ENCODE measurements around the gene IL17D. TPM values are rescaled to one million over a fixed set of nuclear protein-coding genes. Genes with fewer than 3 reads are reported as not detected.

IL17D gene
- total RNA-seq, 4 donors from 2014 or later = 4.2 to 9.9 (median 6.7) TPM

DNA sequence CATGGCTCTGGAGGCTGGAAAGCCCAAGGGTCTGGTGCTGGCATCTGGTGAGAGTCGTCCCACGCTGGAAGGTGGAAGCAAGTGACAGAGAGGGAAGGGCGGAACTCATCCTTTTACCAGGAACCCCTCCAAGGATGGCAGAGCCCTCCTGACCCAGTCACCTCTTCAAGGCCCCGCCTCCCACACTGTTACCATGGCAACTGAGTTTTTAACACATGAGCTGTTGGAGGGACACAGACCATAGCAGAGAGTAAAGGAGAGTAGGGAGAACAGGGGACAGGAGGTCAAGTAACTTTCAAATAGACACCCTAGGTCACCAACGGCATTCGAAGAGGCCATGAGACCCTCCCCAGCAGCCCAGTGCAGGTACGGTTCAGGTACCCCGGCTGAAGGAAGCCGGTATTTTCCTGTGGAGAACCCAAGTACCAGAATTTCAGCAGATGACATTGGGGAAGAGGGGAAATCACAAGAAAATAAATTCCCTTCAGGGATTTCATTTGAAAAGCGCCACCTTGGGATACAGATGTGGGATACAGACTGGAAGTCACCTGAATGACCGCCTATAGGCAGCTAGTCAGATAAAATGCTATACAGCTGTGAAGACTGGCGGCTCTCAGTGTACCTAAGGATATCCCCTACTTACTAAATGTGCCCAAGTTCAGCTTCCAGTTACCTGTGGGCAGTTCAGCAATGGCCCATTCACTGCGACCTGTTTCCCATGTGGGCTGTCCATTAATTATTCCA lies 8.0 kb downstream of the IL17D start:
- Histone ChIP-seq H3K36me3 (no peaks in the 10 kb centered on the region), H3K27me3 (no peaks in the 10 kb centered on the region), H3K4me3 (no peak overlapping the region), H3K27ac (replicated peaks in 1 of 4) (no peak overlapping the region), H3K9me3 (no peaks in the 10 kb centered on the region), H3K4me1 (peaks cover 24 to 49% (median 43%) of the 10 kb centered on the region in 4 donors)
- intact Hi-C loops (cut with DNase I) = loop anchor here (1.0 to 5.0 kb wide), 5 partner anchors 61 to 219 kb away; partner anchors contain the start of gene EEF1AKMT1
- 79% methylated on average over 13 of the region's 13 CpGs for WGBS
- no peak for DNase-seq (ENCODE audit: extremely low spot score)
- no peak for TF ChIP-seq POLR2AphosphoS5 (IDR thresholded peaks at IDR 0.05)
- no peak for TF ChIP-seq EP300 (IDR thresholded peaks at IDR 0.05)
- no peak for TF ChIP-seq POLR2A (IDR thresholded peaks at IDR 0.05; ENCODE audit: low read depth)
- TF ChIP-seq, protein P1, sequence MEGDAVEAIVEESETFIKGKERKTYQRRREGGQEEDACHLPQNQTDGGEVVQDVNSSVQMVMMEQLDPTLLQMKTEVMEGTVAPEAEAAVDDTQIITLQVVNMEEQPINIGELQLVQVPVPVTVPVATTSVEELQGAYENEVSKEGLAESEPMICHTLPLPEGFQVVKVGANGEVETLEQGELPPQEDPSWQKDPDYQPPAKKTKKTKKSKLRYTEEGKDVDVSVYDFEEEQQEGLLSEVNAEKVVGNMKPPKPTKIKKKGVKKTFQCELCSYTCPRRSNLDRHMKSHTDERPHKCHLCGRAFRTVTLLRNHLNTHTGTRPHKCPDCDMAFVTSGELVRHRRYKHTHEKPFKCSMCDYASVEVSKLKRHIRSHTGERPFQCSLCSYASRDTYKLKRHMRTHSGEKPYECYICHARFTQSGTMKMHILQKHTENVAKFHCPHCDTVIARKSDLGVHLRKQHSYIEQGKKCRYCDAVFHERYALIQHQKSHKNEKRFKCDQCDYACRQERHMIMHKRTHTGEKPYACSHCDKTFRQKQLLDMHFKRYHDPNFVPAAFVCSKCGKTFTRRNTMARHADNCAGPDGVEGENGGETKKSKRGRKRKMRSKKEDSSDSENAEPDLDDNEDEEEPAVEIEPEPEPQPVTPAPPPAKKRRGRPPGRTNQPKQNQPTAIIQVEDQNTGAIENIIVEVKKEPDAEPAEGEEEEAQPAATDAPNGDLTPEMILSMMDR (IDR thresholded peaks at IDR 0.05) = no peak

DNA sequence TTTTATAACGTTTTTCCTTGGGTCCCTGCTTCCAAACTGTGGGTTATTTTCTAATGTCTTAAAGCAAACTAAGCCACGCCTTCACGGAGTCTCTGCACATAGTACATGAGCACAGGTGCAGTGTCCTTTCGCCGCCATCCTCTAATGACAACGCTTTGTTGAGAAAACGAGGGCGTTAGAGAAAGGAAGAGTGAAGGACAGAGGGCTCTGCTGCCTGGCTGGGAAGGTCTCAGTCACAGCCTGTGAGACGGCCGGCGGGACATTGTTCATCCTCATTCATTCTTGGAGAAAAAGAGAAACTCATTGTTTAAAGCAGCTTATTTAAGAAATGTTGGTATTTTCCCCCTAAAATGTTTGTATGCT lies 9.5 kb downstream of the IL17D start:
- Histone ChIP-seq H3K9me3 (no peaks in the 10 kb centered on the region), H3K4me3 (peak overlapping the region; percentile 35 to 53 (median 48)), H3K27ac (replicated peaks in 1 of 4) (peak overlapping the region; percentile 46 to 79 (median 70)), H3K4me1 (peaks cover 24 to 49% (median 43%) of the 10 kb centered on the region in 4 donors), H3K27me3 (no peaks in the 10 kb centered on the region), H3K36me3 (no peaks in the 10 kb centered on the region)
- intact Hi-C loops (cut with DNase I) = loop anchor here (2.0 to 5.0 kb wide), 4 partner anchors 59 to 221 kb away; partner anchors contain the start of gene EEF1AKMT1
- no peak for DNase-seq (ENCODE audit: extremely low spot score)
- WGBS = 33% methylated on average over 11 of the region's 11 CpGs
- TF ChIP-seq, protein P1 (IDR thresholded peaks at IDR 0.05) = no peak
- no peak for TF ChIP-seq POLR2AphosphoS5 (IDR thresholded peaks at IDR 0.05)
- TF ChIP-seq POLR2A (IDR thresholded peaks at IDR 0.05; ENCODE audit: low read depth) = no peak
- no peak for TF ChIP-seq EP300 (IDR thresholded peaks at IDR 0.05)

DNA sequence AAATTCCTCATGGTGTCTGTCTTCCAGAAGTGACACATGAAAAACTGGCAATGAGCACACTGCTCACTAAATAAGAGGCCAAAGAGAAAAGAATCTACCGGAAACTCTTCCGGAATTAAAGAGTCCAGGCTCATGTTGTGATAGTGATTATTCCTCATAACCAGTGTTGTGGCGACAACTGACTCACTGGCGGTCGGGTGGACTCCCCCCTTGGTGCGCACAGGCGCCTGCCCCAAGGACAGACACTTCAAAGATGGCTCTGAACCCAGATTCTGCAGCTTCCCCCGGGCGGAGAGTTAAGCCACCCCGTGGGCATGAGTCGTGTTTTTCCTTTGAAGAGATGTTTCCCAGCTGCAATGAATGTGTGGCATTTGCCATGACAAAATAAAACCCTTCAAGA lies 10.3 kb downstream of the IL17D start:
- H3K27ac ChIP-seq (replicated peaks in 1 of 4) = peak overlapping the region; percentile 67 to 79 (median 71)

DNA sequence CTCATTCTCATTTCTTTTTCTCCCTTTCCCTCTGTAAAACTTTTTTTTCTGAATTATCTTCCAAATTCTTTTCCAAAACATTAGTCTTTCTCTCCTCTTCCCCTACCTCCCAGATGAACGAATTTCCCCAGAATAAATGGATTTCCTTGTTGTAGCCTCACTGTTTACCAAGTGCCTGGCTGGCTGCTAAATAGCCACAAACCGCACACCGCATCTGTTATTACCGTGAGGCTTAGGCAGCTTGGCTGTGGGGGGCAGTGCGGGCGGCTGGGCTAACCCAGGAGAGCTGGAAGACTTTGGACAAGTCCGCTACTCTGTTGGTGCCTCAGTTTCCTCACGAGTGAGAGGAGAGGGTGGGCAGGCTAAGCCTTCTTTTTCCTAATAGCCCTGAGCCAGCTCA lies 10.7 kb downstream of the IL17D start:
- TF ChIP-seq POLR2AphosphoS5 (IDR thresholded peaks at IDR 0.05) (no peak), EP300 (IDR thresholded peaks at IDR 0.05) (no peak), POLR2A (IDR thresholded peaks at IDR 0.05; ENCODE audit: low read depth) (no peak)
- TF ChIP-seq, protein P1 (IDR thresholded peaks at IDR 0.05) = no peak
- Histone ChIP-seq H3K27ac (replicated peaks in 1 of 4) (peak overlapping the region; percentile 67 to 79 (median 71)), H3K4me1 (peaks cover 24 to 40% (median 38%) of the 10 kb centered on the region in 4 donors), H3K4me3 (peak overlapping the region in 2 of 4 donors; percentile 22 to 37), H3K36me3 (no peaks in the 10 kb centered on the region), H3K9me3 (no peaks in the 10 kb centered on the region), H3K27me3 (peaks cover 0 to 3% (median 0%) of the 10 kb centered on the region in 4 donors)
- DNase-seq (ENCODE audit: extremely low spot score) = no peak
- WGBS = 60% methylated on average over 8 of the region's 8 CpGs
- intact Hi-C loops (cut with DNase I) = loop anchor here (5.0 kb wide), 3 partner anchors 58 to 222 kb away; partner anchors contain the start of gene EEF1AKMT1

More for the DNA sequence above, 10.3 kb downstream of the IL17D start:
- Histone ChIP-seq H3K4me1 (peaks cover 24 to 44% (median 40%) of the 10 kb centered on the region in 4 donors), H3K9me3 (no peaks in the 10 kb centered on the region), H3K36me3 (no peaks in the 10 kb centered on the region), H3K4me3 (no peak overlapping the region), H3K27me3 (no peaks in the 10 kb centered on the region)
- intact Hi-C loops (cut with DNase I) = loop anchor here (2.0 to 5.0 kb wide), 4 partner anchors 59 to 221 kb away; partner anchors contain the start of gene EEF1AKMT1
- DNase-seq (ENCODE audit: extremely low spot score) = no peak
- no peak for TF ChIP-seq POLR2A (IDR thresholded peaks at IDR 0.05; ENCODE audit: low read depth)
- peak in 1 of 2 donors; percentile 8 for TF ChIP-seq POLR2AphosphoS5 (IDR thresholded peaks at IDR 0.05)
- 51% methylated on average over 11 of the region's 11 CpGs for WGBS
